K562 (cell line): ENCODE results near the gene OVOL1. TPM values are rescaled to one million over a fixed set of nuclear protein-coding genes. Genes with fewer than 3 reads are reported as not detected.
A peak's percentile ranks its signal among the peaks of the same experiment; 100 is the strongest.

Experiments used
- ATAC-seq: fragments of 200-7000 bp; cut with Tn5 transposase; 3 replicates; pipeline ENCODE4 v1.9.1; 2020; ENCODE audit warnings: moderate library complexity
- BruUV-seq: library from RNA; stranded (reverse); fragments of 400-500 nt; replicated peaks from 2 replicates; lab custom pipeline; 2021; lab: Mats Ljungman, UMichigan
- CTCF ChIA-PET: fragments of 300-600 bp; formaldehyde crosslinking; extraction: SDS; loops from one replicate; lab custom pipeline; 2021; ENCODE audit warnings: low intra/inter-chr PET ratio; lab: Yijun Ruan, JAX
- POLR2A ChIA-PET: fragments of 300-600, 350-650 bp; sonication (Branson Sonifier 250); formaldehyde crosslinking; extraction: SDS; loops from one replicate; lab custom pipeline; 2021; ENCODE audit warnings: antibody characterized with exemption, inconsistent platforms; lab: Yijun Ruan, JAX
- DNase-seq, 4 experiments: peaks; one replicate each; pipeline versions ENCODE4 v3.0.0 to v3.0.0-alpha.2; 2011 to 2018; ENCODE audit warnings: low spot score in 3 of 4, mixed read lengths in 3 of 4; ENCODE audit errors: extremely low read depth in 1 of 4
- FAIRE-seq: peaks from 2 replicates; lab custom pipeline; 2011; peaks lifted over from hg19 to GRCh38; lab: Jason Lieb, UNC
- H2AFZ ChIP-seq: 2 replicates; pipeline ENCODE4 v1.6.0; 2011; ENCODE audit warnings: low read depth, low read length, control low read depth, inconsistent platforms
- H3K27ac ChIP-seq: fragments of 200-600 bp; 3 replicates; pipeline ENCODE4 v1.8.0; 2011; ENCODE audit warnings: low read depth, mild to moderate bottlenecking, control low read depth, inconsistent platforms, low read length, moderate library complexity, mixed read lengths; ENCODE audit errors: extremely low read depth
- H3K27me3 ChIP-seq, 2 experiments: fragments of 300-600 bp in 1 of 2; 2 replicates in 1 of 2; 3 replicates in 1 of 2; pipeline versions ENCODE4 v1.6.0 to v1.8.0; 2011; ENCODE audit warnings: inconsistent platforms in 2 of 2, low read length in 2 of 2, mild to moderate bottlenecking in 1 of 2, mixed read lengths in 1 of 2, moderate library complexity in 1 of 2; ENCODE audit not compliant: control insufficient read depth in 2 of 2, insufficient read depth in 2 of 2
- H3K36me3 ChIP-seq: fragments of 300-600 bp; 3 replicates; pipeline ENCODE4 v1.8.0; 2011; ENCODE audit warnings: mild to moderate bottlenecking, low read length, inconsistent platforms; ENCODE audit not compliant: control insufficient read depth, insufficient read depth
- H3K4me1 ChIP-seq, 2 experiments: fragments of 200-600 bp in 1 of 2; replicated peaks in 1 of 2; 2 replicates in 1 of 2; 3 replicates in 1 of 2; pipeline versions ENCODE4 v1.5.1 to v1.8.0; 2011; ENCODE audit warnings: inconsistent platforms in 2 of 2, low read length in 2 of 2, mild to moderate bottlenecking in 1 of 2, mixed read lengths in 1 of 2, moderate library complexity in 1 of 2; ENCODE audit not compliant: control insufficient read depth in 2 of 2, insufficient read depth in 2 of 2
- H3K4me2 ChIP-seq: 2 replicates; pipeline ENCODE4 v1.6.1; 2011; ENCODE audit warnings: low read length, control low read depth, inconsistent platforms, mixed read lengths; ENCODE audit not compliant: insufficient read depth
- H3K4me3 ChIP-seq: fragments of 200-600 bp; sonication (generic), shearing (Covaris generic); 2 replicates; pipeline ENCODE4 v1.5.1; 2016; ENCODE audit warnings: control low read depth, inconsistent platforms
- H3K79me2 ChIP-seq: fragments of 200-600 bp; 3 replicates; pipeline ENCODE4 v1.8.0; 2011; ENCODE audit warnings: low read length, inconsistent platforms; ENCODE audit not compliant: control insufficient read depth, insufficient read depth
- H3K9ac ChIP-seq, 2 experiments: 2 replicates each; pipeline versions ENCODE4 v1.6.0 to v1.6.1; 2011; ENCODE audit warnings: low read depth in 2 of 2, low read length in 2 of 2, control low read depth in 1 of 2, inconsistent platforms in 1 of 2, mild to moderate bottlenecking in 1 of 2, mixed read lengths in 1 of 2; ENCODE audit not compliant: insufficient read depth in 1 of 2
- H3K9me1 ChIP-seq: one replicate; pipeline ENCODE4 v1.6.0; 2011; ENCODE audit warnings: inconsistent platforms, mild to moderate bottlenecking, low read length, moderate library complexity; ENCODE audit not compliant: control insufficient read depth, insufficient read depth
- H3K9me3 ChIP-seq: replicated peaks from 2 replicates; pipeline ENCODE4 v1.5.1; 2011; ENCODE audit warnings: low read depth, low read length, inconsistent platforms; ENCODE audit not compliant: control insufficient read depth, insufficient read depth
- H4K20me1 ChIP-seq: replicated peaks from 2 replicates; pipeline ENCODE4 v1.6.1; 2011; ENCODE audit warnings: low read length, inconsistent platforms, mixed read lengths; ENCODE audit not compliant: control insufficient read depth, insufficient read depth
- CBX1 ChIP-seq: sonication (generic); IDR thresholded peaks from 2 replicates; pipeline ENCODE4 v1.6.1; 2016; ENCODE audit warnings: antibody characterized with exemption, low read depth, mild to moderate bottlenecking
- CEBPG ChIP-seq, 3 experiments: fragments of 200-800 bp in 1 of 3; sonication (Bioruptor generic) in 1 of 3; sonication (generic) in 1 of 3; formaldehyde crosslinking in 1 of 3; IDR thresholded peaks in 2 of 3; conservative IDR thresholded peaks in 1 of 3; 2 replicates each; pipeline versions ENCODE4 v1.6.1 to v1.8.0; 2016 to 2022; ENCODE audit warnings: missing compliant biosample characterization in 2 of 3, missing genetic modification characterization in 2 of 3, mild to moderate bottlenecking in 1 of 3, missing genetic modification reagents in 1 of 3
- FUS ChIP-seq: fragments of 200-400 bp; formaldehyde crosslinking; optimal IDR thresholded peaks from 2 replicates; pipeline ENCODE3; 2017; ENCODE audit warnings: low read depth, low read length
- HINFP ChIP-seq: fragments of 450-650 bp; conservative IDR thresholded peaks from 2 replicates; pipeline ENCODE4 v1.6.1; 2016; ENCODE audit warnings: missing genetic modification characterization, low read depth, mild to moderate bottlenecking, control low read depth, missing compliant biosample characterization
- PKNOX1 ChIP-seq: fragments of 450-650 bp; IDR thresholded peaks from 2 replicates; pipeline ENCODE4 v1.6.1; 2016
- SMC3 ChIP-seq: conservative IDR thresholded peaks from 2 replicates; pipeline ENCODE4 v1.6.1; 2011; ENCODE audit warnings: low read depth, low read length, improper control_type of control experiment; ENCODE audit not compliant: insufficient read depth
- TFAM ChIP-seq: fragments of 250-450 bp; sonication (Bioruptor Pico); conservative IDR thresholded peaks from 2 replicates; pipeline ENCODE4 v1.5.0; 2021; ENCODE audit warnings: mild to moderate bottlenecking, moderate library complexity
- ZNF778 ChIP-seq: fragments of 450-650 bp; formaldehyde crosslinking; IDR thresholded peaks from 2 replicates; pipeline ENCODE4 v1.4.0; 2020; ENCODE audit warnings: mild to moderate bottlenecking, moderate library complexity
- WGBS: fragments of 100-300 bp; shearing (Covaris generic); methylation state at CpG from one replicate; pipeline ENCODE4 v1.1.6; 2016; ENCODE audit warnings: low coverage, mixed read lengths; ENCODE audit not compliant: insufficient coverage; ENCODE audit errors: missing lambda C conversion rate; 5-methylcytosine and 5-hydroxymethylcytosine counted together
- in situ Hi-C: fragments of 300-500 bp; cut with MboI; formaldehyde crosslinking; loops from 4 replicates; pipeline ENCODE4 v1.15.0; 2018; ENCODE audit warnings: inconsistent platforms, mixed read lengths
- intact Hi-C: fragments of 100-400 bp; cut with micrococcal nuclease; formaldehyde crosslinking; loops from 2 replicates; pipeline ENCODE4 v1.14.2; 2022
- polyA plus RNA-seq, 8 experiments: library from polyadenylated mRNA; depleted of rRNA in 4 of 8; stranded (reverse) in 5 of 8; unstranded in 3 of 8; fragments of >200 nt; fragmentation: Nextera tagmentation in 2 of 8; fragmentation: Illumina TruSeq in 1 of 8; extraction: Ambion mirVana in 2 of 8; extraction: Trizol in 1 of 8; gene quantifications; 2 replicates each; pipeline versions ENCODE4 v1.2.1 to v1.2.3, GENCODE V29; 2011 to 2014; ENCODE audit warnings: inconsistent platforms in 1 of 8, missing spikeins in 1 of 8
- total RNA-seq, 7 experiments: library from RNA; depleted of rRNA in 6 of 7; stranded (reverse); fragments of >200 nt in 6 of 7; fragmentation: Illumina TruSeq in 2 of 7; extraction: Trizol in 2 of 7; gene quantifications; 2 replicates each; pipeline versions ENCODE4 v1.2.1 to v1.2.3, GENCODE V29; 2011 to 2021; ENCODE audit warnings: low replicate concordance in 1 of 7

Gene OVOL1
- total and polyA plus RNA-seq, 9 of the 15 experiments (the other 6 are each of a cell fraction or from before 2014, with no cell fraction given) = 0.09 TPM; not detected in 8

DNA sequence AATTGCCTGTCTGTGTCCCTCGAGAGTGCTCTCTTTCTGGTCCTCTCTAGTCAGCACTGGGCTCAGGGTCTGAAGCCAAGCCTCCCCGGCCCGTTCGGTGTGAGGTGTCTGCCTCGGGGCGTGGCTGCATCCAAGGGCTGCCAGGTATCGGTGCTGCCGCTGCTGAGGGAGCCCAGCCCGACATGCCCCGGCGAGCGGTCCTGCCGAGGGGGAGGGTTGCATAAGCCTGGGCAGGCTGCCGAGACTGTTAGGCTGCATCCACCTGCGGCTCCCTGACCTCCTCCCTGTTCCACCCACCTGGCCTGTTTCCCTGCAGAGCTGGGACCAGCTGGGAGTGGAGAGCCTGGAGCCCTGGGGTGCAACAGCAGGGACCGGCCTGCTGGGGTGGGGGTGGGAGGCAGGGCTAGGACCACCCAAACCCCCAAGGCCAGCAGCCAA, 6.3 kb downstream of the OVOL1 start:
- Histone ChIP-seq H2AFZ (no peak overlapping the region), H3K4me2 (no peak overlapping the region), H3K9ac (no peak overlapping the region; a peak in 1 of 4 replicates), H4K20me1 (peaks cover 13% of the 10 kb centered on the region; the same call in 1 of the 2 replicates), H3K27me3 (peaks cover 83 to 96% of the 10 kb centered on the region in 2 experiments), H3K9me1 (no peaks in the 10 kb centered on the region), H3K9me3 (no peaks in the 10 kb centered on the region), H3K79me2 (no peaks in the 10 kb centered on the region), H3K4me1 (peaks cover 0 to 38% of the 10 kb centered on the region in 2 experiments; a peak in 2 of 5 replicates), H3K36me3 (no peaks in the 10 kb centered on the region), H3K27ac (no peak overlapping the region), H3K4me3 (no peak overlapping the region)
- ATAC-seq (no peak), FAIRE-seq (no peak), DNase-seq (no peak)
- TF ChIP-seq FUS (no peak), SMC3 (no peak), ZNF778 (CRISPR knock-in tag) (no peak), HINFP (tag) (peak; percentile 81), PKNOX1 (no peak), CEBPG (CRISPR knock-in tag; IDR thresholded peaks at IDR 0.05) (0 out of 2 replicates have a peak, but pooled peaks have one; percentile 14), CEBPG (tag; conservative IDR thresholded peaks at IDR 0.05 in 1 of 2, IDR thresholded peaks at IDR 0.05 in 1 of 2) (no peak), TFAM (CRISPR knock-in tag) (no peak), CBX1 (no peak)
- 8% methylated on average over 15 of the region's 16 CpGs for WGBS
- in situ Hi-C loops = no loop called here
- no TSS peak for BruUV-seq
- ChIA-PET CTCF (no interaction called here), POLR2A (interaction anchor here (0.8 to 1.3 kb wide), 4 partner anchors 9 to 19 kb away, joined by 3 to 9 read pairs (median 4); no protein-coding TSS in a partner anchor)
- intact Hi-C loops = no loop called here
